Smooth muscle cell (in vitro differentiated cells): Measurements from ENCODE around the gene THEM4. TPM values are rescaled to one million over a fixed set of nuclear protein-coding genes. Genes with fewer than 3 reads are reported as not detected.

ENCODE experiments used
- DNase-seq: peaks from one replicate; lab custom pipeline; 2025; ENCODE audit not compliant: unreplicated experiment; lab: John Stamatoyannopoulos, UW
- H2AFZ ChIP-seq: fragments of 200-600 bp; sonication (generic); 2 replicates; pipeline ENCODE4 v1.6.0; 2016; ENCODE audit warnings: antibody characterized with exemption, low read depth, mild to moderate bottlenecking
- H3F3A ChIP-seq: fragments of 200-600 bp; sonication (generic); 2 replicates; pipeline ENCODE4 v1.6.0; 2017; ENCODE audit warnings: antibody characterized with exemption, low read depth
- H3K27ac ChIP-seq: fragments of 200-600 bp; sonication (generic); 2 replicates; pipeline ENCODE4 v1.5.1; 2016; ENCODE audit warnings: low read depth, mild to moderate bottlenecking
- H3K27me3 ChIP-seq: fragments of 200-600 bp; sonication (generic); 2 replicates; pipeline ENCODE4 v1.6.1; 2016; ENCODE audit warnings: low read depth, mild to moderate bottlenecking
- H3K36me3 ChIP-seq: fragments of 200-600 bp; sonication (generic); 2 replicates; pipeline ENCODE4 v1.5.1; 2016; ENCODE audit warnings: low read depth
- H3K4me1 ChIP-seq: fragments of 200-600 bp; sonication (generic); 2 replicates; pipeline ENCODE4 v1.5.1; 2016; ENCODE audit warnings: low read depth
- H3K4me2 ChIP-seq: fragments of 200-600 bp; sonication (generic); 2 replicates; pipeline ENCODE4 v1.6.0; 2016; ENCODE audit warnings: mild to moderate bottlenecking
- H3K4me3 ChIP-seq: fragments of 200-600 bp; sonication (generic); 2 replicates; pipeline ENCODE4 v1.5.1; 2016; ENCODE audit warnings: mild to moderate bottlenecking
- H3K79me2 ChIP-seq: fragments of 200-600 bp; sonication (generic); 2 replicates; pipeline ENCODE4 v1.6.0; 2016; ENCODE audit warnings: low read depth, mild to moderate bottlenecking
- H3K9ac ChIP-seq: fragments of 200-600 bp; sonication (generic); 2 replicates; pipeline ENCODE4 v1.6.0; 2016; ENCODE audit warnings: low read depth
- H3K9me3 ChIP-seq: fragments of 200-600 bp; sonication (generic); replicated peaks from 2 replicates; pipeline ENCODE4 v1.5.1; 2016; ENCODE audit warnings: low read depth
- H4K20me1 ChIP-seq: fragments of 200-600 bp; sonication (generic); 2 replicates; pipeline ENCODE4 v1.6.0; 2016; ENCODE audit warnings: low read depth
- WGBS: methylation state at CpG from one replicate; pipeline ENCODE4 v1.1.7; 2016; ENCODE audit warnings: low lambda C conversion rate; 5-methylcytosine and 5-hydroxymethylcytosine counted together
- polyA plus RNA-seq: library from polyadenylated mRNA; unstranded; fragments of >200 nt; fragmentation: Nextera tagmentation; extraction: Ambion mirVana; gene quantifications from 2 replicates; pipeline ENCODE4 v1.2.1, GENCODE V29; 2016
- total RNA-seq: library from RNA; depleted of rRNA; stranded (reverse); fragments of >200 nt; gene quantifications from 2 replicates; pipeline ENCODE4 v1.2.3, GENCODE V29; 2014
- TF ChIP-seq, protein P1 (sequence below): fragments of 200-600 bp; sonication (generic); IDR thresholded peaks from 2 replicates; pipeline ENCODE4 v1.5.1; 2017; ENCODE audit warnings: borderline replicate concordance, mild to moderate bottlenecking, antibody characterized with exemption; ENCODE audit not compliant: insufficient read depth, poor library complexity, severe bottlenecking

Gene THEM4
- total and polyA plus RNA-seq, 2 experiments from 2014 or later, result 14.4 to 15.9 TPM

DNA sequence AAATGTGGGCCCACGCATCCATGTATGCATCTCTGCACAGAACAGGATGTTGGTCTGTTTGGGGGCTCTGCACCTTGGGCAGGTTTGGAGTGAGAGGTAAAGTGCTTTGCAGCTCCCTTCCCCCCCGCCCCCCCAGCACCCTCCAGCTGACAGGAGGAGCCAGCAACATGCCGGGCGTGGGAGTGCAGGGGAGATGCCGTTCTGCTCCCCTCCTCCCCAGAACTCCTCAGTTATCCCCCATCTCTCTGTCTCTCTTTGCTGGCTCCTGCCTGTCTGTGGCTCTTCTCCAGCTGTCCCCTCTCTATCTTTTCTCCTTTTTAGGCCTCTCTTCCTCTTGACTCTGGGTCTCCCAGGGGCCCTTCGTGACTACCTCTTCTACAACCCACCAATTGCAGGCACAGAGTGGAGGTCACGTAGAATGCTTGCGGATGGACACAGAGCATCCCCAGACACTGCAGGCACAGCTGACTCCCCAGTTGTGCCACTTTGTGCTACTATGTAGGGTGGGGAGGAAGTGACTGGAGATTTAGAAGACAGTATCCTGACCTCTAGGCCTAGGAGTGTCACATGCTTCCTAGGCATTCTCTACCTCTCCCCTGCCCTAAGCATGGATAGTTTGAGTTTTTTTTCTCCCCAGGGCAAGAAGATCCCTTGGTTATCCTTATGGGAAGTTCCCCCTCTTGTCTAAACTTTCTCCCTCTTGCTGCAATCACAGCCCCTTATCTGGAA is 76.0 kb downstream of the THEM4 start:
- Histone ChIP-seq H4K20me1 (no peaks in the 10 kb centered on the region), H3K4me2 (no peak overlapping the region), H3K27me3 (peaks cover 16% of the 10 kb centered on the region), H2AFZ (no peak overlapping the region), H3K4me1 (peaks cover 3% of the 10 kb centered on the region), H3K27ac (no peak overlapping the region), H3F3A (peaks cover 5% of the 10 kb centered on the region), H3K79me2 (no peaks in the 10 kb centered on the region), H3K4me3 (no peak overlapping the region), H3K36me3 (no peaks in the 10 kb centered on the region), H3K9ac (no peak overlapping the region), H3K9me3 (no peaks in the 10 kb centered on the region)
- TF ChIP-seq, protein P1, sequence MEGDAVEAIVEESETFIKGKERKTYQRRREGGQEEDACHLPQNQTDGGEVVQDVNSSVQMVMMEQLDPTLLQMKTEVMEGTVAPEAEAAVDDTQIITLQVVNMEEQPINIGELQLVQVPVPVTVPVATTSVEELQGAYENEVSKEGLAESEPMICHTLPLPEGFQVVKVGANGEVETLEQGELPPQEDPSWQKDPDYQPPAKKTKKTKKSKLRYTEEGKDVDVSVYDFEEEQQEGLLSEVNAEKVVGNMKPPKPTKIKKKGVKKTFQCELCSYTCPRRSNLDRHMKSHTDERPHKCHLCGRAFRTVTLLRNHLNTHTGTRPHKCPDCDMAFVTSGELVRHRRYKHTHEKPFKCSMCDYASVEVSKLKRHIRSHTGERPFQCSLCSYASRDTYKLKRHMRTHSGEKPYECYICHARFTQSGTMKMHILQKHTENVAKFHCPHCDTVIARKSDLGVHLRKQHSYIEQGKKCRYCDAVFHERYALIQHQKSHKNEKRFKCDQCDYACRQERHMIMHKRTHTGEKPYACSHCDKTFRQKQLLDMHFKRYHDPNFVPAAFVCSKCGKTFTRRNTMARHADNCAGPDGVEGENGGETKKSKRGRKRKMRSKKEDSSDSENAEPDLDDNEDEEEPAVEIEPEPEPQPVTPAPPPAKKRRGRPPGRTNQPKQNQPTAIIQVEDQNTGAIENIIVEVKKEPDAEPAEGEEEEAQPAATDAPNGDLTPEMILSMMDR, result no peak
- DNase-seq, result no peak
- 96% methylated on average over 4 of the region's 8 CpGs for WGBS

DNA sequence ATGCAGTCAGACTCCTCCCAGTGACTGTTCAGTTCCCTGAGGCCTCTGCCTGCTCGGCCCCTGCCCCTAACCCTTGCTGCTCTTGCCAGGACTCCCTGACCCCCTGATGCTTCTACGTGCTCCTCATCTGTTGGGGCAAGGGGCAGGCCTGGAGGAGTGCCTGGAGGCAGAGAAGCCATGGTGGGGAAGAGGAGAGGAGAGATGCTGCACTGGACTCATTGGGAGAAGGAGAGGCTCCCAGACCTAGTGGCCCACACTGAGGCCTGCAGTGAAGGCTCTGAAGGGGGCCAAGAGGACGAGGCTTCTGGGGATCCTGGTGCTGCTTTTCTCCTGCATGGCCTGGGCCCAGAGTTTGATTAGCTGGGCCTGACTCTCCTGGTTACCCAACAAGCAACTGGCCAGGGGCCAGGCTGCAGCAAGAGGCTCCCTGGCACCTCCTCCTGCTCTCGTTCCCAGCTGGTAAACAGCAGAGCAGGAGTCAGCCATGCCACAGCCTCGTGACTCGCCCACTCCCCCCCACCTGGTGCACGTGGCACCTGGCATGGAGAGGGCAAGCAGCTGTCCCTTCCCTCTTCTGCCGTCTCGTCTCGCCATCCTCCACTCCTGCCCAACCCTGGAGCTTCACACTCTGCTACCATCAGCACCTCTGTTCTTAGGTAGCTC is 76.9 kb downstream of the THEM4 start:
- Histone ChIP-seq H3K79me2 (no peaks in the 10 kb centered on the region), H3K36me3 (no peaks in the 10 kb centered on the region), H3F3A (peaks cover 2% of the 10 kb centered on the region), H3K27me3 (peaks cover 7% of the 10 kb centered on the region), H3K9me3 (no peaks in the 10 kb centered on the region), H3K4me1 (peaks cover 3% of the 10 kb centered on the region), H3K27ac (no peak overlapping the region), H2AFZ (no peak overlapping the region), H3K9ac (no peak overlapping the region), H4K20me1 (no peaks in the 10 kb centered on the region), H3K4me3 (no peak overlapping the region), H3K4me2 (no peak overlapping the region)
- 87% methylated on average over 10 of the region's 10 CpGs for WGBS
- TF ChIP-seq, protein P1, result no peak
- DNase-seq, result no peak

DNA sequence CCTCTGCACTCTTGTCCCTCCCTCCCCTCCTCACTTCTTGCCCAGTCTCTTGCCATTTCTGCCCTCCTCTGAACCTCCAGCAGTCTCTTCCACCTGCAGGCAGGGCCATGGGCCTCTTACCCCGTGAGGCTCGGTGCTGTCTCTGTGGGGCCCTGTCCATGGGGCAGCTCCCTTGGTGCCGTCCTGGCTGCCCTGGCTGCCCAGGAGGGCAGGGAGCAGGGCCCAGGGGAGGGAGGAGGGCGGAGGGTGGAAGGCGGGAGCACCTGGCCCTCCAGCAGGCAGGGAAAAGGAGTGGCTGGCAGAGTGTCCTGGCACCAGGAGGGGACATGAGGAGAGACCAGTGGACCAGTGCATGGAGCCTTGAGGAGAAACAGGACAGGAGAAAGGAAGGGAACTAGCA is 77.7 kb downstream of the THEM4 start, which contains the start of gene RORC:
RORC (minus strand) TSS at position 198 of the 400 bp plus-strand sequence; CDS start at position 160, 38 bp downstream.
- no peak within 1 kb of the TSS for H2AFZ ChIP-seq
- H3K4me2 ChIP-seq, result no peak within 1 kb of the TSS
- no peaks in the 10 kb centered on the region for H3K9me3 ChIP-seq
- H3K79me2 ChIP-seq, result no peaks in the 10 kb centered on the region
- WGBS, result 92% methylated on average over 5 of the region's 5 CpGs
- no peaks in the 10 kb centered on the region for H3F3A ChIP-seq
- peaks cover 3% of the 10 kb centered on the region for H3K4me1 ChIP-seq
- H3K36me3 ChIP-seq, result no peaks in the 10 kb centered on the region
- DNase-seq, result no peak
- H3K4me3 ChIP-seq, result no peak within 1 kb of the TSS
- no peak within 1 kb of the TSS for H3K27ac ChIP-seq
- H3K9ac ChIP-seq, result no peak within 1 kb of the TSS
- no peaks in the 10 kb centered on the region for H3K27me3 ChIP-seq
- TF ChIP-seq, protein P1, result no peak
- no peaks in the 10 kb centered on the region for H4K20me1 ChIP-seq
